CD4-positive, alpha-beta T cell (primary cell): ENCODE data around the gene IL9. TPM values are rescaled to one million over a fixed set of nuclear protein-coding genes. Genes with fewer than 3 reads are reported as not detected.
A peak's percentile ranks its signal among the peaks of the same experiment; 100 is the strongest.

Source experiments
- ATAC-seq: fragments of 200-7000 bp; cut with Tn5 transposase; one replicate; pipeline ENCODE4 v1.10.0; 2022; ENCODE audit warnings: mild to moderate bottlenecking; ENCODE audit not compliant: poor library complexity
- CTCF ChIA-PET: fragments of 350-600 bp; sonication (Branson Sonifier 250); formaldehyde crosslinking; loops from one replicate; lab custom pipeline; 2021; ENCODE audit warnings: antibody characterized with exemption, inconsistent platforms; lab: Charles Lee
- POLR2A ChIA-PET: fragments of 350-600 bp; sonication (Branson Sonifier 250); formaldehyde crosslinking; loops from one replicate; lab custom pipeline; 2021; ENCODE audit warnings: antibody characterized with exemption, inconsistent platforms; lab: Charles Lee
- DNase-seq, 14 experiments: peaks; one replicate each; pipeline ENCODE4 v3.0.0-alpha.2; 2013 to 2020; ENCODE audit warnings: mixed read lengths in 2 of 14
- H3K27ac ChIP-seq, 2 donors: one replicate each; pipeline versions ENCODE4 v1.5.1 to v1.7.0; 2013; ENCODE audit warnings: low read length in 2 of 2, low read depth in 1 of 2, mild to moderate bottlenecking in 1 of 2
- H3K27me3 ChIP-seq, 2 experiments: 1 replicate in 1 of 2; 2 replicates in 1 of 2; pipeline versions ENCODE4 v1.6.1 to v1.7.0; 2013; ENCODE audit warnings: low read length in 2 of 2, control low read depth in 1 of 2, mild to moderate bottlenecking in 1 of 2, moderate library complexity in 1 of 2; ENCODE audit not compliant: insufficient read depth in 2 of 2, control insufficient read depth in 1 of 2
- H3K36me3 ChIP-seq: one replicate; pipeline ENCODE4 v1.6.1; 2013; ENCODE audit warnings: low read length, control low read depth; ENCODE audit not compliant: insufficient read depth
- H3K4me1 ChIP-seq: one replicate; pipeline ENCODE4 v1.6.1; 2013; ENCODE audit warnings: low read length, control low read depth; ENCODE audit not compliant: insufficient read depth
- H3K4me3 ChIP-seq: one replicate; pipeline ENCODE4 v1.5.1; 2013; ENCODE audit warnings: mild to moderate bottlenecking, low read length, moderate library complexity
- H3K9me3 ChIP-seq, 2 experiments: 1 replicate in 1 of 2; 2 replicates in 1 of 2; pipeline versions ENCODE4 v1.6.1 to v1.7.0; 2013; ENCODE audit warnings: low read length in 2 of 2, mild to moderate bottlenecking in 2 of 2, control low read depth in 1 of 2, moderate library complexity in 1 of 2; ENCODE audit not compliant: control insufficient read depth in 1 of 2, insufficient read depth in 1 of 2
- H3K27ac Mint-ChIP-seq: one replicate; pipeline ENCODE4 v1.8.0; 2020; ENCODE audit warnings: mixed read lengths
- H3K27me3 Mint-ChIP-seq: one replicate; pipeline ENCODE4 v1.8.0; 2021; ENCODE audit warnings: mixed read lengths
- H3K36me3 Mint-ChIP-seq: one replicate; pipeline ENCODE4 v1.8.0; 2021; ENCODE audit warnings: low read depth, mixed read lengths
- H3K4me1 Mint-ChIP-seq: one replicate; pipeline ENCODE4 v1.8.0; 2021; ENCODE audit warnings: low read depth, mixed read lengths
- H3K4me3 Mint-ChIP-seq: one replicate; pipeline ENCODE4 v1.8.0; 2020; ENCODE audit warnings: mild to moderate bottlenecking, mixed read lengths
- H3K9me3 Mint-ChIP-seq: one replicate; pipeline ENCODE4 v1.8.0; 2020; ENCODE audit warnings: mixed read lengths
- intact Hi-C, 2 experiments: fragments of 100-400 bp; cut with DNase I in 1 of 2; cut with micrococcal nuclease in 1 of 2; formaldehyde crosslinking; loops; one replicate each; pipeline versions ENCODE4 v1.15.1 to v1.9.0; 2023 to 2025; cut with DNase I, micrococcal nuclease
- total RNA-seq, 174 experiments: library from RNA in 2 of 174; stranded (reverse) in 2 of 174; gene quantifications; one replicate each; pipeline ENCODE4 v1.2.3 and lab custom pipeline; 2021 to 2026
- TF ChIP-seq, protein P1 (sequence below): fragments of 200-600 bp; IDR thresholded peaks from one replicate; pipeline ENCODE4 v1.8.0; 2022; ENCODE audit warnings: antibody characterized with exemption, mild to moderate bottlenecking

IL9 gene
- total RNA-seq, 2 experiments from 2014 or later, result not detected

DNA sequence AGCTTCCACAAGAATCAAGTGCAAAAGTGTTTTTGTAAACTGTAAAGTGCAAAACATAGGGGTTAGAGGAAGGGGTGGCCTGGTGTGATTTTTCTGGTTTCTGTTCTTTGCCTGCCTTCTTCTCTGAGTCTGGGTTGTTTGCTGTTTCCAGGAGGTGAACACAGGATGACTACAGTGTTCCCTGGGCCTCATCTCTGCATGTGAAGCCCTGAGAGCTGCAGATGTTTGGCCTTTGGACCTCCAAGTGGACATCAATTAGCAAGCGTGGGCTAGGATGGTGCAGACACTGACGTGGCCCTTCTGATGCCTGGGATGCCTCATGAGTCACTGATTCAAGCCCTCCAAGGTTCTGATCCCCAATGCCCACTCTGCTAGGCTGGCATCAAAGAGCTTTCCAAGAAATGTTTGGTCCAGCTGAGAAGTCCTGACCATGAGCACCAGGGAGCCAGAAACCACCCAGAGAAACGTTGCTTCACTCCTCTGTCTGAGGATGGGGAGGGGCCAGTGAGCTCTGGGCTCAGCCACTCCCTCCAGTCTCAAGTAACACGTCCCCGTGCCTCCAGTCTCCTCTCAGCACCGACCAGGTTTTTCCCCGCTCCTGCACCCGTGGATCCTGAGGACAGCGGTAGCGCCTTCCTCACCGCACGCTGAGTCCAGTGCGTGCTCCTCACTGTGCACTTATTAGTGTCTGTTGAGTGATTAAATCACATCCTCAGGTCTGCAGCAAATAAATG, 7.6 kb downstream of the IL9 start:
- peak in 1 of 14 experiments; percentile 16 for DNase-seq
- no peak for ATAC-seq
- ChIA-PET POLR2A (no interaction called here), CTCF (no interaction called here)
- peaks cover 8% of the 10 kb centered on the region for H3K4me1 ChIP-seq
- no peak overlapping the region for H3K4me3 ChIP-seq
- no peak overlapping the region for H3K27ac Mint-ChIP-seq
- no peaks in the 10 kb centered on the region for H3K9me3 ChIP-seq
- intact Hi-C loops, result loop anchor here (1.0 to 5.0 kb wide), 6 partner anchors 174 to 1609 kb away; partner anchors contain the start of gene SPOCK1 (in 1 of the 2)
- H3K27ac ChIP-seq, result no peak overlapping the region
- H3K36me3 ChIP-seq, result no peaks in the 10 kb centered on the region
- H3K4me1 Mint-ChIP-seq, result peaks cover 10% of the 10 kb centered on the region
- H3K9me3 Mint-ChIP-seq, result no peaks in the 10 kb centered on the region
- no peaks in the 10 kb centered on the region for H3K36me3 Mint-ChIP-seq
- peaks cover 14% of the 10 kb centered on the region for H3K27me3 Mint-ChIP-seq
- TF ChIP-seq, protein P1, sequence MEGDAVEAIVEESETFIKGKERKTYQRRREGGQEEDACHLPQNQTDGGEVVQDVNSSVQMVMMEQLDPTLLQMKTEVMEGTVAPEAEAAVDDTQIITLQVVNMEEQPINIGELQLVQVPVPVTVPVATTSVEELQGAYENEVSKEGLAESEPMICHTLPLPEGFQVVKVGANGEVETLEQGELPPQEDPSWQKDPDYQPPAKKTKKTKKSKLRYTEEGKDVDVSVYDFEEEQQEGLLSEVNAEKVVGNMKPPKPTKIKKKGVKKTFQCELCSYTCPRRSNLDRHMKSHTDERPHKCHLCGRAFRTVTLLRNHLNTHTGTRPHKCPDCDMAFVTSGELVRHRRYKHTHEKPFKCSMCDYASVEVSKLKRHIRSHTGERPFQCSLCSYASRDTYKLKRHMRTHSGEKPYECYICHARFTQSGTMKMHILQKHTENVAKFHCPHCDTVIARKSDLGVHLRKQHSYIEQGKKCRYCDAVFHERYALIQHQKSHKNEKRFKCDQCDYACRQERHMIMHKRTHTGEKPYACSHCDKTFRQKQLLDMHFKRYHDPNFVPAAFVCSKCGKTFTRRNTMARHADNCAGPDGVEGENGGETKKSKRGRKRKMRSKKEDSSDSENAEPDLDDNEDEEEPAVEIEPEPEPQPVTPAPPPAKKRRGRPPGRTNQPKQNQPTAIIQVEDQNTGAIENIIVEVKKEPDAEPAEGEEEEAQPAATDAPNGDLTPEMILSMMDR, result no peak
- no peak overlapping the region for H3K4me3 Mint-ChIP-seq
- peaks cover 0 to 4% of the 10 kb centered on the region in 2 experiments for H3K27me3 ChIP-seq

DNA sequence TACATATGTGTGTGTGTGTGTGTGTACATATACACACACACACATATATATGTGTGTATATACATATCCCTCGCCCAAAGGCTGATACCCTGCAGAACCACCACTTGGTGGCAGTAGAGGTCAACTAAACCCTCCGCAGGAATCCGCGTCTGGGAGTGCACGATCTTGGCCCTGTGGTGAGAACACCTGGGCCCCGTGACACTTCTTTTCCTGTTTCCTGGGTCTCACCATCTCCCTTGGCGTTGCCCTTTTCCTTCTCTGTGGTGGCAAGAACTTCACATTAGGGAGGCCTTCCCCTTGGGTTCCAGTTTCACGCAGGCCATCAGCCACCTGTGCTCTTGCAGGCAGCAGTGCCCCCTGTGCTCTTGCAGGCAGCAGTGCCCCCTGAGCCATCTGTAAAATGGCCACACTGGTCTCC, 8.2 kb downstream of the IL9 start:
- Mint-ChIP-seq H3K27ac (no peak overlapping the region), H3K27me3 (peaks cover 19% of the 10 kb centered on the region), H3K9me3 (no peaks in the 10 kb centered on the region), H3K4me1 (peaks cover 10% of the 10 kb centered on the region), H3K36me3 (no peaks in the 10 kb centered on the region), H3K4me3 (no peak overlapping the region)
- intact Hi-C loops, result loop anchor here (1.0 to 5.0 kb wide), 6 partner anchors 175 to 1610 kb away; partner anchors contain the start of gene SPOCK1 (in 1 of the 2)
- Histone ChIP-seq H3K27me3 (peaks cover 0 to 4% of the 10 kb centered on the region in 2 experiments), H3K4me3 (no peak overlapping the region), H3K36me3 (no peaks in the 10 kb centered on the region), H3K4me1 (peaks cover 8% of the 10 kb centered on the region), H3K27ac (no peak overlapping the region), H3K9me3 (no peaks in the 10 kb centered on the region)
- ATAC-seq (peak; percentile 85), DNase-seq (peak; percentile 26 to 79 (median 45))
- POLR2A ChIA-PET, result no interaction called here
- CTCF ChIA-PET, result no interaction called here
- TF ChIP-seq, protein P1, result peak; percentile 81

DNA sequence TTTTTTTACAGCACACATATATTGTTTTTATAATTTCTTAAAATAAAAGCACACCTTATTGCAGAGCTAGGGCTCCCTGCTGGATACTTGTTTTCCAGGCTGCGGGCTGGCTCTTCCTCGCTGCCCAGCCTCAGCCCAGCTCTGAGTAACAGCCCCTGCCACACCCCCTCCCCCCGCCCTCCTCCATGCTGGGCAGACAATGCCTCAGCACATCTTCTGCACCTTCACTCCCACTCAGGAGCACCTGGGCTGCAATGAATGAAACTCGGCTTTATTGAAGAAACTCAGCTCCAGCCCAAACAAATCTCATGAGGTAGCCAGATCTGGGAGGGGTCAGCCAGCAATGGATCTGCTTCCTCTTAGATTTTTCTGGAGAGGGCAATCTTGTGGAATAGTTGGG, 9.5 kb downstream of the IL9 start:
- intact Hi-C loops, result loop anchor here (2.0 to 5.0 kb wide), 3 partner anchors 176 to 1611 kb away; partner anchors contain the start of gene SPOCK1 (in 1 of the 2)
- POLR2A ChIA-PET, result no interaction called here
- Mint-ChIP-seq H3K36me3 (no peaks in the 10 kb centered on the region), H3K4me1 (peaks cover 10% of the 10 kb centered on the region), H3K27ac (no peak overlapping the region), H3K9me3 (no peaks in the 10 kb centered on the region), H3K4me3 (no peak overlapping the region), H3K27me3 (peaks cover 33% of the 10 kb centered on the region)
- Histone ChIP-seq H3K36me3 (no peaks in the 10 kb centered on the region), H3K9me3 (no peaks in the 10 kb centered on the region), H3K27ac (no peak overlapping the region), H3K4me3 (no peak overlapping the region), H3K4me1 (peaks cover 8% of the 10 kb centered on the region), H3K27me3 (peaks cover 3 to 4% of the 10 kb centered on the region in 2 experiments)
- ATAC-seq, result no peak
- CTCF ChIA-PET, result no interaction called here
- no peak for DNase-seq
- TF ChIP-seq, protein P1, result no peak
